Measurements from ENCODE around the gene FBXO30.

The FBXO30 gene, protein sequence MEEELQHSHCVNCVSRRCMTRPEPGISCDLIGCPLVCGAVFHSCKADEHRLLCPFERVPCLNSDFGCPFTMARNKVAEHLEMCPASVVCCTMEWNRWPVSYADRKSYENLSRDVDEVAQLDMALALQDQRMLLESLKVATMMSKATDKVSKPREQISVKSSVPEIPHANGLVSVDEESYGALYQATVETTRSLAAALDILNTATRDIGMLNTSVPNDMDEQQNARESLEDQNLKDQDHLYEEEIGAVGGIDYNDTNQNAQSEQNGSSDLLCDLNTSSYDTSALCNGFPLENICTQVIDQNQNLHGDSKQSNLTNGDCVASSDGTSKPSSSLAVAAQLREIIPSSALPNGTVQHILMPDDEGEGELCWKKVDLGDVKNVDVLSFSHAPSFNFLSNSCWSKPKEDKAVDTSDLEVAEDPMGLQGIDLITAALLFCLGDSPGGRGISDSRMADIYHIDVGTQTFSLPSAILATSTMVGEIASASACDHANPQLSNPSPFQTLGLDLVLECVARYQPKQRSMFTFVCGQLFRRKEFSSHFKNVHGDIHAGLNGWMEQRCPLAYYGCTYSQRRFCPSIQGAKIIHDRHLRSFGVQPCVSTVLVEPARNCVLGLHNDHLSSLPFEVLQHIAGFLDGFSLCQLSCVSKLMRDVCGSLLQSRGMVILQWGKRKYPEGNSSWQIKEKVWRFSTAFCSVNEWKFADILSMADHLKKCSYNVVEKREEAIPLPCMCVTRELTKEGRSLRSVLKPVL

DNA sequence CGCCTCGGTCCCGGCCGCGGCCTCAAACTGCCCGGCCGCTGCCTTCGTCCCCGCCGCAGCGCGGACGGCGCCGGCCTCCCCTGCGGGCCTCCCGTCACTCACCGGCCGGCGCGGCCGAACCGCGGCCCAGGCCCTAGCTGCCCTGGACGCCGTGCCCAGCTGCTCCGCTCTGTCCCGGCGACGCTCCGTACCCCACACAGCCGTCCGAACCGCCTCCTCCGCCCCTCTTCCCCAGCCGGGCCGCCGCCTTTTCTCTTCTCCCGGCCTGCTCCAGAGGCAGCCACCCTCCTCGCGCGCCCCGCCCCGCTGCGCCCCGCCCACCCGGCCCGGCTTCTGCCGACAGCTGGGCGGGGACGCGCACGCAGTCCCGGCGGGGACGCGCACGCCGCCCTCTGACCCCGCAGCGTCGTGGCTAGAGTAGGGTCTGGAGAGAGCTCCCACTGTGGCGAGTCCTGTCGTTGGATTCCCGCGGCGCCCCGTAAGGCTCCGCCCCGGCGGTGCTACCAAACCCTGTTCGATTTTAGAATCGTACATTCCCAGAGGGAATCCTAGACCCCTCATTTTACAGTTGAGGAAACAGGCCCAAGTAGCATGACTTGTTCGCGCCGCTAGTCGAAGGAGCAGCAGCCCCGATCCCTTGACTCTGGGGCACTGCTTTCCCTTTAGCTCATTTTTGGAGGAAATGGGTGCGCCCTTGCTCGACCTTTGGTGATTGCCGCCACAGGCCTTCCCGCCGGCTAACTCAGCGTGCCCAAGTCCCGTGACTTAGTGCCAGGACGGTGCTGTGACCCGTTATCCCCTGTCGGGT is at the start of gene FBXO30:
TSS of gene FBXO30 (minus strand) at position 295 of the 808 bp plus-strand sequence. CDS start 8,390 bp downstream, outside the sequence.
- peak within 1 kb of the TSS; percentile 97 for H3K27ac ChIP-seq (ENCODE audit: low read length)
- peaks cover 0 to 2% of the 10 kb centered on the region in 2 donors for H3K36me3 ChIP-seq (ENCODE audit: control insufficient read depth in 2 of 2, insufficient read depth in 2 of 2, low read length in 2 of 2)
- peak within 1 kb of the TSS; percentile 94 to 98 for H3K9ac ChIP-seq (ENCODE audit: low read length in 2 of 2)
- peaks cover 4% of the 10 kb centered on the region for H3K4me1 ChIP-seq (ENCODE audit: control insufficient read depth, insufficient read depth, low read length)
- H3K9me3 ChIP-seq (ENCODE audit: control insufficient read depth in 2 of 2, low read length in 2 of 2), result no peaks in the 10 kb centered on the region
- peak within 1 kb of the TSS; percentile 90 to 99 for H3K4me3 ChIP-seq (ENCODE audit: low read length in 2 of 2)
- H3K27me3 ChIP-seq (ENCODE audit: control insufficient read depth in 1 of 2, insufficient read depth in 2 of 2, low read length in 2 of 2), result no peaks in the 10 kb centered on the region

- Histone ChIP-seq H3K9me3 (ENCODE audit: control insufficient read depth in 2 of 2, low read length in 2 of 2) (peaks cover 0 to 2% of the 10 kb centered on the region in 2 donors), H3K4me1 (ENCODE audit: control insufficient read depth, insufficient read depth, low read length) (peaks cover 2% of the 10 kb centered on the region), H3K36me3 (ENCODE audit: control insufficient read depth in 2 of 2, insufficient read depth in 2 of 2, low read length in 2 of 2) (no peaks in the 10 kb centered on the region), H3K27ac (ENCODE audit: low read length) (no peak overlapping the region), H3K27me3 (ENCODE audit: control insufficient read depth in 1 of 2, insufficient read depth in 2 of 2, low read length in 2 of 2) (no peaks in the 10 kb centered on the region), H3K4me3 (ENCODE audit: low read length in 2 of 2) (no peak overlapping the region), H3K9ac (ENCODE audit: low read length in 2 of 2) (no peak overlapping the region)
These were observed 49.5 kb upstream of the FBXO30 start for GRCh38 chr6:145863988-145864616.

- Histone ChIP-seq H3K4me1 (ENCODE audit: control insufficient read depth, insufficient read depth, low read length) (peaks cover 2% of the 10 kb centered on the region), H3K27ac (ENCODE audit: low read length) (no peak overlapping the region)
These were observed 48.8 kb upstream of the FBXO30 start for GRCh38 chr6:145863366-145863765.

GRCh38 chr6:145860562-145860961 is 46.0 kb upstream of the FBXO30 start:
- Histone ChIP-seq H3K9ac (ENCODE audit: low read length in 2 of 2) (no peak overlapping the region), H3K4me1 (ENCODE audit: control insufficient read depth, insufficient read depth, low read length) (peaks cover 2% of the 10 kb centered on the region), H3K36me3 (ENCODE audit: control insufficient read depth in 2 of 2, insufficient read depth in 2 of 2, low read length in 2 of 2) (no peaks in the 10 kb centered on the region), H3K27ac (ENCODE audit: low read length) (no peak overlapping the region), H3K27me3 (ENCODE audit: control insufficient read depth in 1 of 2, insufficient read depth in 2 of 2, low read length in 2 of 2) (no peaks in the 10 kb centered on the region), H3K4me3 (ENCODE audit: low read length in 2 of 2) (no peak overlapping the region), H3K9me3 (ENCODE audit: control insufficient read depth in 2 of 2, low read length in 2 of 2) (peaks cover 0 to 2% of the 10 kb centered on the region in 2 donors)

More at GRCh38 chr6:145863366-145863765, 48.8 kb upstream of the FBXO30 start:
- no peak overlapping the region for H3K9ac ChIP-seq (ENCODE audit: low read length in 2 of 2)
- H3K36me3 ChIP-seq (ENCODE audit: control insufficient read depth in 2 of 2, insufficient read depth in 2 of 2, low read length in 2 of 2), result no peaks in the 10 kb centered on the region
- H3K4me3 ChIP-seq (ENCODE audit: low read length in 2 of 2), result no peak overlapping the region
- no peaks in the 10 kb centered on the region for H3K27me3 ChIP-seq (ENCODE audit: control insufficient read depth in 1 of 2, insufficient read depth in 2 of 2, low read length in 2 of 2)
- H3K9me3 ChIP-seq (ENCODE audit: control insufficient read depth in 2 of 2, low read length in 2 of 2), result peaks cover 0 to 2% of the 10 kb centered on the region in 2 donors

DNA sequence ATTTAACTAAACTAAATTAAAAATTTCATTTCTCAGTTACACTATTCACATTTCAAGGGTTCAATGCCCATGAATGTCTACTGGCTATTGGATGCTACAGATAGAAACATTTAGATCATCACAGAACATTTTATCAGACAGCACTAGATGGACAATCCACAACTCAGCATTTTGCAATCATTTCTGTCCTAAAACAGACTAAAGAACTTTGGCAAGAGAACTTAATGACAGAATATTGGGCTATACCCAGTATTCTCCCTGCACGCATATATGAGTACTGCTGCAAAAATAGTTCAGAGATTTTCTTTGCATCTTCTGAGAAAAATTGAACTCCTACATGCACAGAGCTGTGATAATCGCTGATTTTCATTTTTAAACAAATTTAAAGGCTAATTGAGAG is 36.1 kb upstream of the FBXO30 start:
- Histone ChIP-seq H3K27me3 (ENCODE audit: control insufficient read depth in 1 of 2, insufficient read depth in 2 of 2, low read length in 2 of 2) (no peaks in the 10 kb centered on the region), H3K9ac (ENCODE audit: low read length in 2 of 2) (no peak overlapping the region), H3K9me3 (ENCODE audit: control insufficient read depth in 2 of 2, low read length in 2 of 2) (no peaks in the 10 kb centered on the region), H3K4me3 (ENCODE audit: low read length in 2 of 2) (no peak overlapping the region), H3K36me3 (ENCODE audit: control insufficient read depth in 2 of 2, insufficient read depth in 2 of 2, low read length in 2 of 2) (no peaks in the 10 kb centered on the region), H3K4me1 (ENCODE audit: control insufficient read depth, insufficient read depth, low read length) (peaks cover under 1% of the 10 kb centered on the region), H3K27ac (ENCODE audit: low read length) (no peak overlapping the region)

GRCh38 chr6:145848541-145848940 is 33.9 kb upstream of the FBXO30 start:
- H3K4me1 ChIP-seq (ENCODE audit: control insufficient read depth, insufficient read depth, low read length), result peaks cover 2% of the 10 kb centered on the region
- no peaks in the 10 kb centered on the region for H3K27me3 ChIP-seq (ENCODE audit: control insufficient read depth in 1 of 2, insufficient read depth in 2 of 2, low read length in 2 of 2)
- H3K4me3 ChIP-seq (ENCODE audit: low read length in 2 of 2), result no peak overlapping the region

DNA sequence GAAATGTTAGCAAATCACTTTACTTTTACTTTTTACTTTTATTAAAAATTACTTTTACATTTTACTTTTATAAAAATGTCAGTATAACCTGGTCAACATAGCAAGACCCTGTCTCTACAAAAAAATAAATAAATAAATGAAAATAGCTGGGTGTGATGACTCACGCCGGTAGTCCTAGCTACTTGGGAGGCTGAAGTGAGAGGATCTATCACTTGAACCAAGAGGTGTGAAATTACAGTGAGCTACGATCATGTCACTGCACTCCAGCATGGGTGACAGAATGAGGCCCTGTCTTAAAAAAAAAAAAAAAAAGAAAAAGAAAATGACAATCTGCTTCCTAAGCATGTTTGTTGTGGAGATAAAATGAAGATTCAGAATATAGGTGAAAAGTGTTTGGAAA is 31.0 kb upstream of the FBXO30 start:
- Histone ChIP-seq H3K9ac (ENCODE audit: low read length in 2 of 2) (no peak overlapping the region), H3K27ac (ENCODE audit: low read length) (no peak overlapping the region), H3K4me1 (ENCODE audit: control insufficient read depth, insufficient read depth, low read length) (peaks cover 12% of the 10 kb centered on the region), H3K36me3 (ENCODE audit: control insufficient read depth in 2 of 2, insufficient read depth in 2 of 2, low read length in 2 of 2) (no peaks in the 10 kb centered on the region), H3K4me3 (ENCODE audit: low read length in 2 of 2) (no peak overlapping the region), H3K27me3 (ENCODE audit: control insufficient read depth in 1 of 2, insufficient read depth in 2 of 2, low read length in 2 of 2) (no peaks in the 10 kb centered on the region), H3K9me3 (ENCODE audit: control insufficient read depth in 2 of 2, low read length in 2 of 2) (no peaks in the 10 kb centered on the region)

More at GRCh38 chr6:145848541-145848940, 33.9 kb upstream of the FBXO30 start:
- no peaks in the 10 kb centered on the region for H3K36me3 ChIP-seq (ENCODE audit: control insufficient read depth in 2 of 2, insufficient read depth in 2 of 2, low read length in 2 of 2)
- H3K9me3 ChIP-seq (ENCODE audit: control insufficient read depth in 2 of 2, low read length in 2 of 2), result no peaks in the 10 kb centered on the region
- no peak overlapping the region for H3K27ac ChIP-seq (ENCODE audit: low read length)
- no peak overlapping the region for H3K9ac ChIP-seq (ENCODE audit: low read length in 2 of 2)

DNA sequence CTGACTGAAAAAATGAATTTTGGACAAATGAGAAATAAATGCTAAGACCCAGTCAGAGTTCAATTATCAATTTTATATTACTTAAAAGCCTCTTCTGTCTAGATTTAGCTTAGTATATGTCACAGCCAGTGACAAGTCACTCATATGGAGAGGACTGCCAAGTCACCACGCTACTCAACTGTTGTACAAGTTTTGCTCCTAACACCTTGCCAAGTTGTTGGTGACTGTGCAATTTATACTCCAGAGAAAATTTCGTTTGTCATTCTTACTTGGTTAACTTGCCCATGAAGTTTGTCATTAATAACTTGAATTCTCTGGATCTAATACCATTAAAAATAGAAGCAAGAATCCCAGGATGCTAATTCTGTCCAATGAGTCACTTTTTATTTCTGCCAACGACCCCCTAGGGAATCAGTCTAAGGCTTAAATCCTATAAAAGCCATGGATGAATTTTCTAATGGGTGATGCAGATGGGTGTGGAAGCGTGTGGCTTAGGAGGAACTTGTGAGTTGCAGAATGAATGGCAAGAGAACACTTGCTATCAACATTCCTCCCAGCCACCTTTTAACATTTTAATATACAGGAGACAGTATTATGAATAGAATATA is 30.4 kb upstream of the FBXO30 start:
- Histone ChIP-seq H3K9ac (ENCODE audit: low read length in 2 of 2) (no peak overlapping the region), H3K27ac (ENCODE audit: low read length) (peak overlapping the region; percentile 1), H3K4me3 (ENCODE audit: low read length in 2 of 2) (no peak overlapping the region), H3K27me3 (ENCODE audit: control insufficient read depth in 1 of 2, insufficient read depth in 2 of 2, low read length in 2 of 2) (no peaks in the 10 kb centered on the region), H3K4me1 (ENCODE audit: control insufficient read depth, insufficient read depth, low read length) (peaks cover 12% of the 10 kb centered on the region), H3K9me3 (ENCODE audit: control insufficient read depth in 2 of 2, low read length in 2 of 2) (no peaks in the 10 kb centered on the region), H3K36me3 (ENCODE audit: control insufficient read depth in 2 of 2, insufficient read depth in 2 of 2, low read length in 2 of 2) (no peaks in the 10 kb centered on the region)

DNA sequence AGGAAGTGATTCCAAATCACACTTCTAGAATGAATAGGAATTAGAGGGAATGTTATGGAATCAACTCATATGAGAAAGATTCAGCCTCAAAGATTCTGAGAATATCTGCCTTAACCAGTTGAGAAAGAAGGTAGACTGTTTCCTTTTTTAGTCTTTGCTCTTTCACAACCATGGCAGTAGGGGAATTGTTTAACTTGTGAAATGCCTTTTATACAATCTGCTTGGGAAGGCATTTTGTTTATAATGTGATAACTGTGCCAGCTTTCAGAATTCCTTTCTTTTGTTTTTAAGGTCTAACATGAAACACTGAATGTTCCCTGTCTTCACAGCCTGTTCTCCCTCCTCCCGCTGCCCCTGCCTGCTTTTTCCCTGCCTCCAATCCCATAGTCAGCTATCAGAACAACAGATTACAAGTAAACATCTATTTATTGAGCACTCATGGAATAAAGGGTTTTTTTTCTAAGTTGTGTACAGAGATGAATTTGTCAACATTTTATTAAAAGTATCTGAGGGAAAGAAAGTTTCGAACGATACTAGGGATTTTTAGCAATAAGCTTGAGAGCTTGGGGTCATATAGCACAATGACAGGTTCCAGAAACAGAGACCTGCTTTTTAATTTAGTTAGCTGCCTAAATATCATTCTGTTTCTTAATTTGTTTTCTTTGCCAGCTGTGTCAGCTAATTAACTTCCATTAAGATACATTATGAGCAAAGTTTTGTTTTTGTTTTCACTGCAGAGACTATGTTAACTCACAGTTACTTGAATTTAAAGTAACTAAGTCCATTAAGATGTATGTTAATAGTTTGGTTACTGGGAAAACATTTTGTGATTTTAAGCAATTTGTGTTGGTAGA is 28.3 kb upstream of the FBXO30 start:
- H3K9me3 ChIP-seq (ENCODE audit: control insufficient read depth in 2 of 2, low read length in 2 of 2), result no peaks in the 10 kb centered on the region
- peaks cover 12% of the 10 kb centered on the region for H3K4me1 ChIP-seq (ENCODE audit: control insufficient read depth, insufficient read depth, low read length)
- H3K9ac ChIP-seq (ENCODE audit: low read length in 2 of 2), result peak overlapping the region in 1 of 2 donors; percentile 54
- peak overlapping the region; percentile 91 for H3K27ac ChIP-seq (ENCODE audit: low read length)
- no peak overlapping the region for H3K4me3 ChIP-seq (ENCODE audit: low read length in 2 of 2)
- H3K27me3 ChIP-seq (ENCODE audit: control insufficient read depth in 1 of 2, insufficient read depth in 2 of 2, low read length in 2 of 2), result no peaks in the 10 kb centered on the region
- no peaks in the 10 kb centered on the region for H3K36me3 ChIP-seq (ENCODE audit: control insufficient read depth in 2 of 2, insufficient read depth in 2 of 2, low read length in 2 of 2)
